Stimulated activated naive CD8-positive, alpha-beta T cell treated with anti-CD3 and anti-CD28 coated beads, Interleukin-15, Interleukin-2, amounts not matched to agents 100 U/mL and 50 U/mL, for 24 hours (primary cell): ENCODE results near the gene ATAD3C.
"Not testable (repeated sequence)": the region's sequence is repeated elsewhere in the genome, so short reads cannot be mapped to it uniquely, and the experiment has no call there.

ENCODE experiments used
- ATAC-seq: fragments of 150-1000 bp; cut with Tn5 transposase; one replicate; pipeline ENCODE4 v1.10.0; 2021
- DNase-seq: peaks from one replicate; pipeline ENCODE4 v3.0.0; 2021

The ATAD3C gene

GRCh38 chr1:1450616-1451015, 1.1 kb downstream of the ATAD3C start:
- not testable (repeated sequence) for ATAC-seq, DNase-seq

- DNase-seq (no peak), ATAC-seq (no peak)
Observed at GRCh38 chr1:1451696-1452364, 2.3 kb downstream of the ATAD3C start.

GRCh38 chr1:1452365-1452739, 2.9 kb downstream of the ATAD3C start:
- ATAC-seq, DNase-seq: not testable (repeated sequence)

- ATAC-seq (no peak), DNase-seq (no peak)
Observed at GRCh38 chr1:1452882-1453281, 3.4 kb downstream of the ATAD3C start.

- not testable (repeated sequence) for ATAC-seq
Observed at GRCh38 chr1:1454286-1455056, 5.0 kb downstream of the ATAD3C start.

GRCh38 chr1:1455366-1455884, 5.9 kb downstream of the ATAD3C start:
- ATAC-seq = no peak
- DNase-seq = no peak

More at GRCh38 chr1:1454286-1455056, 5.0 kb downstream of the ATAD3C start:
- not testable (repeated sequence) for DNase-seq

- not testable (repeated sequence) for ATAC-seq, DNase-seq
Observed at GRCh38 chr1:1455934-1456333, 6.4 kb downstream of the ATAD3C start.

GRCh38 chr1:1456683-1457255, 7.3 kb downstream of the ATAD3C start:
- DNase-seq = not testable (repeated sequence)
- ATAC-seq = peak; percentile 10

- DNase-seq, ATAC-seq: not testable (repeated sequence)
Observed at GRCh38 chr1:1459156-1459555, 9.7 kb downstream of the ATAD3C start.

- not testable (repeated sequence) for DNase-seq, ATAC-seq
Observed at GRCh38 chr1:1459711-1460110, 10.2 kb downstream of the ATAD3C start.

- ATAC-seq = no peak
- DNase-seq = no peak
Observed at GRCh38 chr1:1460540-1461130, 11.1 kb downstream of the ATAD3C start.

- DNase-seq = no peak
Observed at GRCh38 chr1:1461721-1462317, 12.3 kb downstream of the ATAD3C start.

GRCh38 chr1:1462318-1462966, 13.0 kb downstream of the ATAD3C start:
- DNase-seq (no peak), ATAC-seq (no peak)

More at GRCh38 chr1:1461721-1462317, 12.3 kb downstream of the ATAD3C start:
- no peak for ATAC-seq

- DNase-seq (no peak), ATAC-seq (no peak)
Observed at GRCh38 chr1:1463312-1463711, 13.8 kb downstream of the ATAD3C start.

GRCh38 chr1:1468196-1468985, 18.9 kb downstream of the ATAD3C start:
- ATAC-seq, DNase-seq: not testable (repeated sequence)

GRCh38 chr1:1470626-1471388, 21.3 kb downstream of the ATAD3C start:
- ATAC-seq (no peak), DNase-seq (peak; percentile 30)

GRCh38 chr1:1471389-1472052, 22.0 kb downstream of the ATAD3C start, which contains the start of gene ATAD3B:
ATAD3B (plus strand) TSS chr1:1471765; CDS start chr1:1471885, 120 bp downstream.
- ATAC-seq (peak; percentile 95), DNase-seq (peak; percentile 98)

- ATAC-seq (peak; percentile 11), DNase-seq (peak; percentile 18)
Observed at GRCh38 chr1:1472053-1472876, 22.8 kb downstream of the ATAD3C start.
